Neural cell (in vitro differentiated cells): ENCODE measurements around the gene ATG7. TPM values are rescaled to one million over a fixed set of nuclear protein-coding genes. Genes with fewer than 3 reads are reported as not detected.

Source experiments
- H2AFZ ChIP-seq: fragments of 200-600, 300-800 bp; sonication (generic), shearing (Covaris generic); 2 replicates; pipeline ENCODE4 v1.6.0; 2014; ENCODE audit warnings: low read depth, mild to moderate bottlenecking, antibody characterized with exemption, low read length, moderate library complexity
- H3F3A ChIP-seq: fragments of 200-600 bp; shearing (Covaris generic); 2 replicates; pipeline ENCODE4 v1.6.1; 2016; ENCODE audit warnings: mild to moderate bottlenecking, moderate library complexity, mixed read lengths, antibody characterized with exemption, low read length; ENCODE audit not compliant: insufficient read depth, poor library complexity, severe bottlenecking
- H3K27ac ChIP-seq: fragments of 200-600, 300-800 bp; sonication (generic), shearing (Covaris generic); 2 replicates; pipeline ENCODE4 v1.5.1; 2014; ENCODE audit warnings: mild to moderate bottlenecking, low read length, moderate library complexity
- H3K27me3 ChIP-seq: fragments of 300-800, 200-600 bp; sonication (generic), shearing (Covaris generic); 2 replicates; pipeline ENCODE4 v1.6.0; 2014; ENCODE audit warnings: mild to moderate bottlenecking, low read depth, low read length, moderate library complexity; ENCODE audit not compliant: insufficient read depth
- H3K36me3 ChIP-seq: fragments of 300-800, 200-600 bp; sonication (generic), shearing (Covaris generic); 2 replicates; pipeline ENCODE4 v1.5.1; 2014; ENCODE audit warnings: mild to moderate bottlenecking, antibody characterized with exemption, low read length, moderate library complexity; ENCODE audit not compliant: insufficient read depth
- H3K4me2 ChIP-seq: fragments of 300-800, 200-600 bp; sonication (generic), shearing (Covaris generic); 2 replicates; pipeline ENCODE4 v1.6.0; 2014; ENCODE audit warnings: mild to moderate bottlenecking, low read length
- H3K4me3 ChIP-seq: fragments of 300-800, 200-600 bp; sonication (generic), shearing (Covaris generic); 2 replicates; pipeline ENCODE4 v1.5.1; 2014; ENCODE audit warnings: mild to moderate bottlenecking, low read length, moderate library complexity
- H3K79me2 ChIP-seq: fragments of 200-600 bp; shearing (Covaris generic); replicated peaks from 2 replicates; pipeline ENCODE4 v1.6.0; 2014; ENCODE audit warnings: mild to moderate bottlenecking, low read length, moderate library complexity; ENCODE audit not compliant: insufficient read depth
- H3K9ac ChIP-seq: fragments of 300-800, 200-600 bp; sonication (generic), shearing (Covaris generic); 2 replicates; pipeline ENCODE4 v1.6.1; 2016; ENCODE audit warnings: mild to moderate bottlenecking, low read length, mixed read lengths
- H3K9me2 ChIP-seq: fragments of 200-600 bp; shearing (Covaris generic); 2 replicates; pipeline ENCODE4 v1.6.1; 2016; ENCODE audit warnings: mild to moderate bottlenecking, low read length, mixed read lengths; ENCODE audit not compliant: insufficient read depth
- H3K9me3 ChIP-seq: fragments of 200-600, 300-800 bp; sonication (generic), shearing (Covaris generic); 2 replicates; pipeline ENCODE4 v1.6.1; 2016; ENCODE audit warnings: mild to moderate bottlenecking, mixed run types, low read length, moderate library complexity, mixed read lengths
- H4K20me1 ChIP-seq: fragments of 200-600 bp; shearing (Covaris generic); 2 replicates; pipeline ENCODE4 v1.6.1; 2016; ENCODE audit warnings: mild to moderate bottlenecking, mixed run types; ENCODE audit not compliant: insufficient read depth
- EP300 ChIP-seq: fragments of 450-650 bp; conservative IDR thresholded peaks from 2 replicates; pipeline ENCODE4 v1.6.1; 2014; ENCODE audit warnings: antibody characterized with exemption, mild to moderate bottlenecking, moderate library complexity; ENCODE audit not compliant: poor library complexity, severe bottlenecking
- EZH2 ChIP-seq: fragments of 200-600, 300-800 bp; shearing (Covaris generic), sonication (generic); IDR thresholded peaks from 2 replicates; pipeline ENCODE4 v1.6.1; 2014; ENCODE audit warnings: antibody characterized with exemption, low read length, borderline replicate concordance, mild to moderate bottlenecking; ENCODE audit not compliant: insufficient read depth, poor library complexity, severe bottlenecking
- MXI1 ChIP-seq: fragments of 450-650 bp; conservative IDR thresholded peaks from 2 replicates; pipeline ENCODE4 v1.6.1; 2014; ENCODE audit warnings: antibody characterized with exemption, mild to moderate bottlenecking; ENCODE audit not compliant: poor library complexity, severe bottlenecking
- POLR2AphosphoS5 ChIP-seq: IDR thresholded peaks from 2 replicates; pipeline ENCODE4 v1.6.1; 2012
- RAD21 ChIP-seq: fragments of 450-650 bp; conservative IDR thresholded peaks from 2 replicates; pipeline ENCODE4 v1.6.1; 2014; ENCODE audit warnings: antibody characterized with exemption, mild to moderate bottlenecking, moderate library complexity
- SMC3 ChIP-seq: fragments of 450-650 bp; conservative IDR thresholded peaks from 2 replicates; pipeline ENCODE4 v1.6.1; 2014; ENCODE audit warnings: antibody characterized with exemption, mild to moderate bottlenecking, moderate library complexity; ENCODE audit not compliant: poor library complexity
- TAF1 ChIP-seq: IDR thresholded peaks from 2 replicates; pipeline ENCODE4 v1.6.1; 2012; ENCODE audit warnings: low read depth
- polyA plus RNA-seq: library from polyadenylated mRNA; depleted of rRNA; stranded (reverse); fragments of >200 nt; gene quantifications from 2 replicates; pipeline ENCODE4 v1.2.3, GENCODE V29; 2014
- TF ChIP-seq, protein P1 (sequence below): IDR thresholded peaks from 2 replicates; pipeline ENCODE4 v1.6.1; 2012; ENCODE audit warnings: borderline replicate concordance
- TF ChIP-seq, protein P2 (sequence below): fragments of 450-650 bp; IDR thresholded peaks from 2 replicates; pipeline ENCODE4 v1.5.1; 2014; ENCODE audit warnings: antibody characterized with exemption, mild to moderate bottlenecking, moderate library complexity; ENCODE audit not compliant: poor library complexity, severe bottlenecking

ATG7 gene
- polyA plus RNA-seq, 1 donor from 2014 or later: 28.8 TPM

DNA sequence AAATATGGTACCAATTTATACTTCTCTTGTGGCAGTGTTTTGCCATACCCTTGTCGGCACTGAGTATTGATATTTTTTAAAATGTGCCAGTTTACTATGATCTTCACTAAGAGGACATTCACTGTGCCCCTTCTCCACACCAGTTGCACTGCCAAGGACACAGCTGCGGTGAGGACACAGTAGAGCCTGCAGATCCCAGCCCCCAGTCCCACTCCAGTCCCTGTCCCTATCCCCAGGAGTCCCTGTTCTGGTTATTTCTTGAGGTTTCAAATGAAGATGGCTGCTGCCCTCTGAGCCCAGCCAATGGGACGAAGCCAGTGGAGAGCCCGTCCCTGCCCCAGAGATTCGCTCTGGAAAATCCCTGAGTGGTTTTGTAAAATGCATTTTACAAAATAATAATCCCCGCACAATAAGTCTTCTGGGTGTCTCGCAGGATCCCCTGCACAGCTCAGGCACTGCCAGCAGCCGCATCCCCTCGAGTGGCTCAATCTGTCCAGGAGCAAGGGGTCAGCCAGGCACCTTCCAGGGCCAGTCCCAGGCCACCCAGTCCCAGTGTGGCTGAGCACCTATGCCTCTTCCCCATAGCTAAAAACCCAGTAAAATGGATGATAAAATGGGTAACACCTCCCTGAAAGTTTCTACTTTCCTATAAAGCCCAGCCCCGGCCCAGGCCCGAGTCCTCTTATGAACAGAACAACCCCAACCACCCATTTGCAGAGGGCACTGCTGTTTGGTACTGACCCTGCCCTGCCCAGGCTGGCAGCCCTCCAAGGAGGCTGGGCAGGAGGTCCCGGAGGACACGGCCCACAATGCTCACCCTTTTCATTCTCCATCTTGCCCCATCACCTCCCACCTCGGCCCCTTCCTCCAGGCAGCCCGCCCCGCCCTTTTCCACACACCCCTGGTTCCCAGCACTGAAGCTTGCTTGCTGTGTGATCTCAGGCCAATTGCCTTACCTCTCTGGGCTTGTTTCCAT lies 280.4 kb downstream of the ATG7 start:
- Histone ChIP-seq H2AFZ (no peak overlapping the region), H3K27ac (no peak overlapping the region), H3K9ac (no peak overlapping the region), H3K79me2 (no peaks in the 10 kb centered on the region), H3F3A (no peaks in the 10 kb centered on the region), H3K27me3 (no peaks in the 10 kb centered on the region), H3K4me2 (no peak overlapping the region), H3K9me3 (no peaks in the 10 kb centered on the region), H3K4me3 (no peak overlapping the region), H4K20me1 (no peaks in the 10 kb centered on the region), H3K36me3 (no peaks in the 10 kb centered on the region), H3K9me2 (no peaks in the 10 kb centered on the region)
- TF ChIP-seq MXI1: no peak
- TF ChIP-seq TAF1: no peak
- TF ChIP-seq RAD21: no peak
- TF ChIP-seq, protein P1, sequence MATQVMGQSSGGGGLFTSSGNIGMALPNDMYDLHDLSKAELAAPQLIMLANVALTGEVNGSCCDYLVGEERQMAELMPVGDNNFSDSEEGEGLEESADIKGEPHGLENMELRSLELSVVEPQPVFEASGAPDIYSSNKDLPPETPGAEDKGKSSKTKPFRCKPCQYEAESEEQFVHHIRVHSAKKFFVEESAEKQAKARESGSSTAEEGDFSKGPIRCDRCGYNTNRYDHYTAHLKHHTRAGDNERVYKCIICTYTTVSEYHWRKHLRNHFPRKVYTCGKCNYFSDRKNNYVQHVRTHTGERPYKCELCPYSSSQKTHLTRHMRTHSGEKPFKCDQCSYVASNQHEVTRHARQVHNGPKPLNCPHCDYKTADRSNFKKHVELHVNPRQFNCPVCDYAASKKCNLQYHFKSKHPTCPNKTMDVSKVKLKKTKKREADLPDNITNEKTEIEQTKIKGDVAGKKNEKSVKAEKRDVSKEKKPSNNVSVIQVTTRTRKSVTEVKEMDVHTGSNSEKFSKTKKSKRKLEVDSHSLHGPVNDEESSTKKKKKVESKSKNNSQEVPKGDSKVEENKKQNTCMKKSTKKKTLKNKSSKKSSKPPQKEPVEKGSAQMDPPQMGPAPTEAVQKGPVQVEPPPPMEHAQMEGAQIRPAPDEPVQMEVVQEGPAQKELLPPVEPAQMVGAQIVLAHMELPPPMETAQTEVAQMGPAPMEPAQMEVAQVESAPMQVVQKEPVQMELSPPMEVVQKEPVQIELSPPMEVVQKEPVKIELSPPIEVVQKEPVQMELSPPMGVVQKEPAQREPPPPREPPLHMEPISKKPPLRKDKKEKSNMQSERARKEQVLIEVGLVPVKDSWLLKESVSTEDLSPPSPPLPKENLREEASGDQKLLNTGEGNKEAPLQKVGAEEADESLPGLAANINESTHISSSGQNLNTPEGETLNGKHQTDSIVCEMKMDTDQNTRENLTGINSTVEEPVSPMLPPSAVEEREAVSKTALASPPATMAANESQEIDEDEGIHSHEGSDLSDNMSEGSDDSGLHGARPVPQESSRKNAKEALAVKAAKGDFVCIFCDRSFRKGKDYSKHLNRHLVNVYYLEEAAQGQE: no peak
- TF ChIP-seq SMC3: no peak
- TF ChIP-seq, protein P2, sequence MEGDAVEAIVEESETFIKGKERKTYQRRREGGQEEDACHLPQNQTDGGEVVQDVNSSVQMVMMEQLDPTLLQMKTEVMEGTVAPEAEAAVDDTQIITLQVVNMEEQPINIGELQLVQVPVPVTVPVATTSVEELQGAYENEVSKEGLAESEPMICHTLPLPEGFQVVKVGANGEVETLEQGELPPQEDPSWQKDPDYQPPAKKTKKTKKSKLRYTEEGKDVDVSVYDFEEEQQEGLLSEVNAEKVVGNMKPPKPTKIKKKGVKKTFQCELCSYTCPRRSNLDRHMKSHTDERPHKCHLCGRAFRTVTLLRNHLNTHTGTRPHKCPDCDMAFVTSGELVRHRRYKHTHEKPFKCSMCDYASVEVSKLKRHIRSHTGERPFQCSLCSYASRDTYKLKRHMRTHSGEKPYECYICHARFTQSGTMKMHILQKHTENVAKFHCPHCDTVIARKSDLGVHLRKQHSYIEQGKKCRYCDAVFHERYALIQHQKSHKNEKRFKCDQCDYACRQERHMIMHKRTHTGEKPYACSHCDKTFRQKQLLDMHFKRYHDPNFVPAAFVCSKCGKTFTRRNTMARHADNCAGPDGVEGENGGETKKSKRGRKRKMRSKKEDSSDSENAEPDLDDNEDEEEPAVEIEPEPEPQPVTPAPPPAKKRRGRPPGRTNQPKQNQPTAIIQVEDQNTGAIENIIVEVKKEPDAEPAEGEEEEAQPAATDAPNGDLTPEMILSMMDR: no peak
- no peak for TF ChIP-seq EP300
- no peak for TF ChIP-seq EZH2
- TF ChIP-seq POLR2AphosphoS5: no peak

DNA sequence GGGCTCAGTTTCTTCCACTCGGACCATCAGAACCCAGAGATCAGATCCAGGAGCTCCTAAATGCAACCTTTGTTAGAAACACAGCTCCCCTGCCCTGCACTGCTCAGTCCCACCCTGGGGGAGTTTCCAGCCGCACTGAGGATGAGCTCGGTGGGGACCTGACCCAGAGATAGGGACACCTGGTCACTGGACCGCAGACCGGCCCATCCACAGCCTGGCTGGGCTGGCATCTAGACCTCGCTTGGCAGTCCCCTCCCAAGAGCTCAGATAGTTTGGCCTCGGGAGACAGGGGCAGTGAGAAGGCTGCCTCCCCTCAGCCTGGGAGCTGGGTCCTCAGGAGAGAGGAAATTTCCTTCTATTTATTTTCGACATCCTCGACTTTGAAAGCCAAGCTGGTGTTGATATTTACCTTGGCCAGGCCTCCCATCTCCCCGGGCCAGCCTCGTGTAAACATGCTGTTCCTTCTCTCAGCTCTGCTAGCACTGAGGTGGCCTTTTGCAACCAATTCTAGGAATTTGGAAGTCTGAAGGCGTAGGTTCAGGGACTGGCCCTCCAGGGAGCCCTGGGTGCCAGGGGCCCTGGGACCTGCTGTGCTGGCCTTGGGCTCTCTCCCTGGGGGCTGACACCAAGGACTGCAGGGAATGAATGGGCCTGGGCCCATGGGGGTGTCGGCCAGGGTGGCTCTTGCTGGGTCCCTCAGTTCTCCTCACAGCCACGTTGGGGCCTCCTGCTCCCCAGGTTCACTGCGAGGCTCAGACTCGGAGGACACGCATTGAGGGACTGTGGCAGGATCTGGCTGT lies 281.4 kb downstream of the ATG7 start:
- Histone ChIP-seq H3K4me2 (no peak overlapping the region), H4K20me1 (no peaks in the 10 kb centered on the region), H3K79me2 (no peaks in the 10 kb centered on the region), H3K9ac (no peak overlapping the region), H3K9me3 (no peaks in the 10 kb centered on the region), H3K27ac (no peak overlapping the region), H3F3A (no peaks in the 10 kb centered on the region), H3K9me2 (no peaks in the 10 kb centered on the region), H3K36me3 (no peaks in the 10 kb centered on the region), H3K27me3 (no peaks in the 10 kb centered on the region), H3K4me3 (no peak overlapping the region), H2AFZ (no peak overlapping the region)
- TF ChIP-seq EZH2: no peak
- no peak for TF ChIP-seq SMC3
- TF ChIP-seq MXI1: no peak
- no peak for TF ChIP-seq POLR2AphosphoS5
- TF ChIP-seq, protein P2: no peak
- TF ChIP-seq, protein P1: no peak
- TF ChIP-seq TAF1: no peak
- no peak for TF ChIP-seq RAD21
- TF ChIP-seq EP300: no peak
